GM12878 (cell line): ENCODE measurements around the gene CRYGS. TPM values are rescaled to one million over a fixed set of nuclear protein-coding genes. Genes with fewer than 3 reads are reported as not detected.

Source experiments
- ATAC-seq: fragments of 200-7000 bp; cut with Tn5 transposase; 3 replicates; pipeline ENCODE4 v1.9.1; 2020; ENCODE audit warnings: mild to moderate bottlenecking, moderate library complexity
- BruUV-seq: library from RNA; stranded (reverse); fragments of 400-500 nt; replicated peaks from 2 replicates; lab custom pipeline; 2021; lab: Mats Ljungman, UMichigan
- CTCF ChIA-PET: fragments of 300-600 bp; sonication (Branson Sonifier 250); formaldehyde crosslinking; extraction: SDS; loops from one replicate; lab custom pipeline; 2021; ENCODE audit warnings: inconsistent platforms; lab: Yijun Ruan, JAX
- POLR2A ChIA-PET: fragments of 350-600 bp; formaldehyde crosslinking; extraction: SDS; loops from one replicate; lab custom pipeline; 2021; ENCODE audit warnings: inconsistent platforms; lab: Charles Lee
- RAD21 ChIA-PET: fragments of 300-600 bp; sonication (Branson Sonifier 250); formaldehyde crosslinking; loops from one replicate; lab custom pipeline; 2023; ENCODE audit warnings: antibody characterized with exemption; ENCODE audit not compliant: unreplicated experiment; lab: Charles Lee
- SMC1A ChIA-PET: fragments of 300-600 bp; sonication (Branson Sonifier 250); formaldehyde crosslinking; loops from one replicate; lab custom pipeline; 2023; ENCODE audit not compliant: unreplicated experiment, uncharacterized antibody; lab: Charles Lee
- DNase-seq: peaks from one replicate; pipeline ENCODE4 v3.0.0-alpha.2; 2011; ENCODE audit warnings: low read depth, low spot score
- FAIRE-seq: peaks from 3 replicates; lab custom pipeline; 2011; peaks lifted over from hg19 to GRCh38; lab: Jason Lieb, UNC
- H2AFZ ChIP-seq: 2 replicates; pipeline ENCODE4 v1.6.0; 2011; ENCODE audit warnings: low read depth, low read length, control low read depth; ENCODE audit not compliant: control insufficient read depth
- H3K27ac ChIP-seq: 2 replicates; pipeline ENCODE4 v1.5.1; 2011; ENCODE audit warnings: control low read depth; ENCODE audit not compliant: control insufficient read depth, insufficient read depth
- H3K27me3 ChIP-seq, 2 experiments: replicated peaks in 1 of 2; 2 replicates each; pipeline versions ENCODE4 v1.6.0 to v1.6.1; 2011; ENCODE audit warnings: low read length in 1 of 2; ENCODE audit not compliant: control insufficient read depth in 2 of 2, insufficient read depth in 2 of 2
- H3K36me3 ChIP-seq, 2 experiments: 2 replicates each; pipeline ENCODE4 v1.5.1; 2011; ENCODE audit warnings: low read length in 1 of 2; ENCODE audit not compliant: control insufficient read depth in 2 of 2, insufficient read depth in 2 of 2
- H3K4me1 ChIP-seq: 2 replicates; pipeline ENCODE4 v1.6.1; 2011; ENCODE audit warnings: mild to moderate bottlenecking, low read length, moderate library complexity, mixed read lengths; ENCODE audit not compliant: control insufficient read depth, insufficient read depth
- H3K4me2 ChIP-seq: 2 replicates; pipeline ENCODE4 v1.6.0; 2011; ENCODE audit warnings: control low read depth; ENCODE audit not compliant: control insufficient read depth, insufficient read depth
- H3K4me3 ChIP-seq: fragments of 200-600 bp; sonication (generic); 2 replicates; pipeline ENCODE4 v1.5.1; 2016
- H3K79me2 ChIP-seq: 2 replicates; pipeline ENCODE4 v1.6.0; 2011; ENCODE audit warnings: low read length; ENCODE audit not compliant: control insufficient read depth, insufficient read depth
- H3K9ac ChIP-seq: 2 replicates; pipeline ENCODE4 v1.8.0; 2011; ENCODE audit warnings: low read length, control low read depth, mixed read lengths; ENCODE audit not compliant: control insufficient read depth, insufficient read depth
- H3K9me3 ChIP-seq: replicated peaks from 3 replicates; pipeline ENCODE4 v1.5.1; 2011; ENCODE audit warnings: mild to moderate bottlenecking, low read length; ENCODE audit not compliant: control insufficient read depth, insufficient read depth
- H4K20me1 ChIP-seq: 2 replicates; pipeline ENCODE4 v1.6.0; 2011; ENCODE audit not compliant: control insufficient read depth, insufficient read depth
- ASH2L ChIP-seq: fragments of 300-600, 200-600 bp; sonication (generic); IDR thresholded peaks from 2 replicates; pipeline ENCODE4 v1.6.1; 2017; ENCODE audit warnings: low read depth, mild to moderate bottlenecking, borderline replicate concordance
- ATF3 ChIP-seq: IDR thresholded peaks from 2 replicates; pipeline ENCODE4 v1.6.1; 2011; ENCODE audit warnings: low read depth, mild to moderate bottlenecking, low read length, moderate library complexity, borderline replicate concordance; ENCODE audit errors: extremely low read depth
- BCL11A ChIP-seq: IDR thresholded peaks from 2 replicates; pipeline ENCODE4 v1.6.1; 2011; ENCODE audit warnings: low read depth, low read length
- CBX3 ChIP-seq: fragments of 200-600 bp; sonication (generic); IDR thresholded peaks from 2 replicates; pipeline ENCODE4 v1.6.1; 2016; ENCODE audit warnings: low read depth, borderline replicate concordance
- CHD4 ChIP-seq: fragments of 200-600 bp; sonication (generic); IDR thresholded peaks from 2 replicates; pipeline ENCODE4 v1.6.1; 2016; ENCODE audit warnings: mild to moderate bottlenecking
- DPF2 ChIP-seq: fragments of 450-650 bp; IDR thresholded peaks from 2 replicates; pipeline ENCODE4 v1.6.1; 2017; ENCODE audit warnings: mild to moderate bottlenecking
- ETV6 ChIP-seq, 2 experiments: fragments of 450-650 bp in 1 of 2; IDR thresholded peaks in 1 of 2; conservative IDR thresholded peaks in 1 of 2; 2 replicates each; pipeline ENCODE4 v1.6.1; 2014; ENCODE audit warnings: antibody characterized with exemption in 1 of 2, borderline replicate concordance in 1 of 2, low read depth in 1 of 2, mild to moderate bottlenecking in 1 of 2, moderate library complexity in 1 of 2
- EZH2 ChIP-seq: IDR thresholded peaks from 2 replicates; pipeline ENCODE4 v1.6.1; 2012; ENCODE audit warnings: low read depth, mild to moderate bottlenecking, control low read depth, inconsistent platforms, low read length, borderline replicate concordance; ENCODE audit not compliant: control insufficient read depth
- IKZF2 ChIP-seq, 2 experiments: fragments of 450-650 bp; IDR thresholded peaks; 2 replicates each; pipeline ENCODE4 v1.6.1; 2017; ENCODE audit warnings: mild to moderate bottlenecking in 2 of 2, moderate library complexity in 2 of 2
- IRF3 ChIP-seq: fragments of 450-650 bp; IDR thresholded peaks from 2 replicates; pipeline ENCODE4 v1.6.1; 2014; ENCODE audit warnings: mild to moderate bottlenecking
- MAX ChIP-seq: IDR thresholded peaks from 2 replicates; pipeline ENCODE4 v1.6.1; 2012; ENCODE audit warnings: low read depth, low read length, improper control_type of control experiment
- NBN ChIP-seq: fragments of 450-650 bp; IDR thresholded peaks from 2 replicates; pipeline ENCODE4 v1.6.1; 2016
- SUPT20H ChIP-seq: IDR thresholded peaks from 2 replicates; pipeline ENCODE4 v1.6.1; 2011; ENCODE audit warnings: low read depth, mild to moderate bottlenecking, low read length, moderate library complexity, borderline replicate concordance; ENCODE audit not compliant: control insufficient read depth
- TARDBP ChIP-seq: IDR thresholded peaks from 2 replicates; pipeline ENCODE4 v1.6.1; 2016; ENCODE audit warnings: borderline replicate concordance
- ZZZ3 ChIP-seq: IDR thresholded peaks from 2 replicates; pipeline ENCODE4 v1.6.1; 2011; ENCODE audit warnings: low read depth; ENCODE audit not compliant: control insufficient read depth, insufficient read length
- WGBS: methylation state at CpG from one replicate; pipeline ENCODE4 v1.1.6; 2016; ENCODE audit warnings: low lambda C conversion rate; ENCODE audit not compliant: insufficient replicate concordance, insufficient coverage; ENCODE audit errors: missing lambda C conversion rate; 5-methylcytosine and 5-hydroxymethylcytosine counted together
- in situ Hi-C: fragments of 300-500 bp; cut with MboI; formaldehyde crosslinking; loops from 9 replicates; pipeline ENCODE4 v1.14.3; 2018; ENCODE audit warnings: mixed read lengths
- intact Hi-C: fragments of 100-400 bp; cut with micrococcal nuclease; formaldehyde crosslinking; loops from one replicate; pipeline ENCODE4 v1.14.2; 2022; ENCODE audit not compliant: unreplicated experiment
- polyA plus RNA-seq, 11 experiments: library from polyadenylated mRNA; depleted of rRNA in 4 of 11; unstranded in 6 of 11; stranded (reverse) in 5 of 11; fragments of >200 nt; fragmentation: Nextera tagmentation in 4 of 11; fragmentation: Illumina TruSeq in 1 of 11; extraction: Ambion mirVana in 4 of 11; extraction: Trizol in 1 of 11; gene quantifications; 1 replicate in 1 of 11; 2 replicates in 10 of 11; pipeline versions ENCODE4 v1.2.1 to v1.2.3, GENCODE V29; 2011 to 2016; ENCODE audit warnings: inconsistent platforms in 2 of 11, missing spikeins in 2 of 11, low read depth in 1 of 11
- total RNA-seq, 4 experiments: library from RNA; depleted of rRNA in 3 of 4; stranded (reverse); fragments of >200 nt in 3 of 4; fragmentation: Illumina TruSeq in 1 of 4; extraction: Trizol in 1 of 4; gene quantifications; 2 replicates each; pipeline versions ENCODE4 v1.2.1 to v1.2.3, GENCODE V29; 2013 to 2021
- TF ChIP-seq, protein P1 (sequence below): fragments of 450-650 bp; IDR thresholded peaks from 2 replicates; pipeline ENCODE4 v1.6.1; 2016; ENCODE audit warnings: mild to moderate bottlenecking, moderate library complexity, borderline replicate concordance

The CRYGS gene
- total and polyA plus RNA-seq, 10 of the 15 experiments (the other 5 are each of a cell fraction or from before 2014, with no cell fraction given) = 1.1 to 6.0 (median 2.5) TPM

- Histone ChIP-seq H3K36me3 (peaks cover 0 to 9% of the 10 kb centered on the region in 2 experiments; a peak in 3 of 4 replicates), H3K27ac (peak within 1 kb of the TSS; percentile 85), H2AFZ (peak within 1 kb of the TSS; percentile 84), H3K79me2 (peaks cover 60% of the 10 kb centered on the region), H3K27me3 (no peaks in the 10 kb centered on the region), H3K4me3 (peak within 1 kb of the TSS; percentile 90), H4K20me1 (no peaks in the 10 kb centered on the region), H3K9me3 (no peaks in the 10 kb centered on the region), H3K4me1 (peaks cover 10% of the 10 kb centered on the region), H3K9ac (peak within 1 kb of the TSS; percentile 89), H3K4me2 (peak within 1 kb of the TSS; percentile 81)
- peak; percentile 98 for DNase-seq
- BruUV-seq = no TSS peak
- RAD21 ChIA-PET = interaction anchor here (0.6 to 2.5 kb wide), 9 partner anchors 31 to 588 kb away, joined by 3 to 21 read pairs (median 4); partner anchors contain the start of gene EIF4A2
- peak; percentile 100 for FAIRE-seq
- ATAC-seq = peak; percentile 90
- in situ Hi-C loops = no loop called here
- under 1% methylated on average over 59 of the region's 59 CpGs for WGBS
- POLR2A ChIA-PET = interaction anchor here (0.6 to 2.9 kb wide), 17 partner anchors 14 to 627 kb away, joined by 3 to 20 read pairs (median 4); partner anchors contain the start of genes EIF4A2 and RFC4
- intact Hi-C loops = loop anchor here (2.0 to 5.0 kb wide), 2 partner anchors 212 to 633 kb away; partner anchors contain the start of genes EIF4A2 and TRA2B
- SMC1A ChIA-PET = interaction anchor here (0.7 to 3.8 kb wide), 15 partner anchors 9 to 632 kb away, joined by 3 to 23 read pairs (median 3); partner anchors contain the start of gene RFC4
- CTCF ChIA-PET = interaction anchor here (0.7 to 1.9 kb wide), 11 partner anchors 30 to 627 kb away, joined by 3 to 18 read pairs (median 4); no protein-coding TSS in a partner anchor
- TF ChIP-seq DPF2 (no peak), ATF3 (peak; percentile 67; the same call in 1 of the 2 replicates), ASH2L (no peak), SUPT20H (no peak), EZH2 (no peak), IKZF2 (IDR thresholded peaks at IDR 0.05) (no peak), NBN (peak; percentile 92), BCL11A (no peak), CHD4 (no peak), IRF3 (peak; percentile 80), MAX (no peak), CBX3 (no peak), ETV6 (conservative IDR thresholded peaks at IDR 0.05 in 1 of 2, IDR thresholded peaks at IDR 0.05 in 1 of 2; ENCODE audit: borderline replicate concordance in 1 of 2, low read depth in 1 of 2) (no peak), ZZZ3 (no peak), TARDBP (0 out of 2 replicates have a peak, but pooled peaks have one; percentile 54)
- TF ChIP-seq, protein P1, sequence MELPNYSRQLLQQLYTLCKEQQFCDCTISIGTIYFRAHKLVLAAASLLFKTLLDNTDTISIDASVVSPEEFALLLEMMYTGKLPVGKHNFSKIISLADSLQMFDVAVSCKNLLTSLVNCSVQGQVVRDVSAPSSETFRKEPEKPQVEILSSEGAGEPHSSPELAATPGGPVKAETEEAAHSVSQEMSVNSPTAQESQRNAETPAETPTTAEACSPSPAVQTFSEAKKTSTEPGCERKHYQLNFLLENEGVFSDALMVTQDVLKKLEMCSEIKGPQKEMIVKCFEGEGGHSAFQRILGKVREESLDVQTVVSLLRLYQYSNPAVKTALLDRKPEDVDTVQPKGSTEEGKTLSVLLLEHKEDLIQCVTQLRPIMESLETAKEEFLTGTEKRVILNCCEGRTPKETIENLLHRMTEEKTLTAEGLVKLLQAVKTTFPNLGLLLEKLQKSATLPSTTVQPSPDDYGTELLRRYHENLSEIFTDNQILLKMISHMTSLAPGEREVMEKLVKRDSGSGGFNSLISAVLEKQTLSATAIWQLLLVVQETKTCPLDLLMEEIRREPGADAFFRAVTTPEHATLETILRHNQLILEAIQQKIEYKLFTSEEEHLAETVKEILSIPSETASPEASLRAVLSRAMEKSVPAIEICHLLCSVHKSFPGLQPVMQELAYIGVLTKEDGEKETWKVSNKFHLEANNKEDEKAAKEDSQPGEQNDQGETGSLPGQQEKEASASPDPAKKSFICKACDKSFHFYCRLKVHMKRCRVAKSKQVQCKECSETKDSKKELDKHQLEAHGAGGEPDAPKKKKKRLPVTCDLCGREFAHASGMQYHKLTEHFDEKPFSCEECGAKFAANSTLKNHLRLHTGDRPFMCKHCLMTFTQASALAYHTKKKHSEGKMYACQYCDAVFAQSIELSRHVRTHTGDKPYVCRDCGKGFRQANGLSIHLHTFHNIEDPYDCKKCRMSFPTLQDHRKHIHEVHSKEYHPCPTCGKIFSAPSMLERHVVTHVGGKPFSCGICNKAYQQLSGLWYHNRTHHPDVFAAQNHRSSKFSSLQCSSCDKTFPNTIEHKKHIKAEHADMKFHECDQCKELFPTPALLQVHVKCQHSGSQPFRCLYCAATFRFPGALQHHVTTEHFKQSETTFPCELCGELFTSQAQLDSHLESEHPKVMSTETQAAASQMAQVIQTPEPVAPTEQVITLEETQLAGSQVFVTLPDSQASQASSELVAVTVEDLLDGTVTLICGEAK = peak; percentile 80; the same call in 1 of the 2 replicates
Measured at GRCh38 chr3:186570096-186570940, 26.1 kb upstream of the CRYGS start, which contains the start of gene DNAJB11. TSS of gene DNAJB11 (plus strand) at chr3:186570720. CDS start at chr3:186570898, 178 bp downstream.
